HG03442 (cell line): Measurements from ENCODE around the gene DSCAML1.

ENCODE experiments used
- ATAC-seq: cut with Tn5 transposase; IDR thresholded peaks from one replicate; pipeline ENCODE4 v1.9.1; 2021; ENCODE audit warnings: mild to moderate bottlenecking, moderate library complexity; ENCODE audit not compliant: unreplicated experiment

DSCAML1 gene

DNA sequence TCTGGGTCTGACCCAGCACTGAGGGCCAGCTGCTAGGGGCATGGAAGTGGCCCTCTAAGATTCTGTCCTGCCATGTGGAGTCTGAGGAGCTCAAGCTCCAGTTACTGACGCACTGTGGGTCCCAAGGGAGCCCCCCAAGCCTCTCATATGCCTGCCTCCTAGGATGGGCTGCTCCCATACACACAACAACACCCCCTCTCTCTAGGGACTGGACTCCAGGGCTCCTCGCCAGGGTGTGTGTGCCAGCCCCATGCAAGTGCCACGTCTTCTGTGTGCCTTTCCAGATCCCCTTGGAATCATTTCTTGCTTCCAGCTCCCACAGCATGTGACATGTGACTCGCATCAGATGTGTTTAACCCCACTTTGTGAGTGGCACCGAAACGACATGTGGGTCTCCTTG, 234.9 kb downstream of the DSCAML1 start:
- no peak for ATAC-seq

GRCh38 chr11:117560780-117561530, 236.1 kb downstream of the DSCAML1 start:
- no peak for ATAC-seq

- ATAC-seq, result no peak
Observed at GRCh38 chr11:117559698-117560097, 237.3 kb downstream of the DSCAML1 start.

DNA sequence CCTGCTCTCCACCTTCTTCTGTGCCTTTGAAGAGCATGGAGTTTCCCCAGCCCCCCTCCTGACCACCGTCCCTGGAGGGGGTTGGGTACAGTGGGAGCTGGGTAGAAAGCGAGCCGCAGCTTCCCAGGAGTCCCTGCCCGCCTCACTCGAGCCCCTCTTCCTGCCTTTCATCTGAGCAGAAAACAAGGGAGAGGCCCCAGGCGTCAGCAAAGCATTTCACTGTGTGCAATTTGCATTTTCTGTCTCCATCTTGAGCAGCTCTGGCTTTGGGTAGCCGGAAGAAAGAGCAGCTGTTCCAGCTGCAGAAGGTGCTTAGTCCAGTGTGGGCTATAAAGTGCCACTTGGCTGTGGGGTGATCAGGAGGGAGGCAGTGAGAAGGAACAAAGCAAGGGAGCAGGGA, 239.7 kb downstream of the DSCAML1 start:
- no peak for ATAC-seq

DNA sequence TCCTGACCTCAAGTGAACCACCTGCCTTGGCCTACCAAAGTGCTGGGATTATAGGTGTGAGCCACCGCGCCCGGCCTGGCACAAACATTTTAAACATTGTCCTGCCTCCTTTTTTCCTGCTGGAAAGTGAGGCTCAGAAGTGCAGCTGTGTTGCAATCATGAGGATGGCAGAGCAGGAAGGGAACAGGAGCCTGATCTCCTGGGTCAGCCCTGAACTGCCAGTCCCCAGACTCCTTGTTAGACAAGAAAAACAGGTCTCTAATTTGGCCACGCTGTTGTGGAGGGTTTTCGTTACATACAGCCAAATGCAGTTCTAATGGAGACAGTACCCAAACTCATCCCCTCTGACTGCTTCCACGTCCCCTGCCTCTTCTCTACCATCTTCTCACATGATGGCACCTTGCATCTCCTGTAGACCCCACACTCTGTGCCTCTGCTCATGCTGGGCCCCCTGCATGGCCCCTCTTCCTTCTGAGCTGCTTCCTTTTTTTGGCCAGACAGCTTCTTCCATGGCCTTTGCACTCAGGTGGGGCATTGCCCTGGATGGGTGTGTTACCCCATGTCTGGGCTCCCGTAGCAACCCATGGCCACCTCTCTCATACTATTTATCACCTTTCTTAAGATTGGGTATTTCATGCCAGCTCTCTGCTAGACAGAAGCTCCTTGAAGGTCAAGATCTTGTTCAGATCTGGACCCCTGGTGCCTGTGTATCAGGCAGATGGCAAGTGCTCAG, 242.2 kb downstream of the DSCAML1 start:
- ATAC-seq, result no peak

GRCh38 chr11:117552626-117553025, 244.4 kb downstream of the DSCAML1 start:
- ATAC-seq, result no peak

DNA sequence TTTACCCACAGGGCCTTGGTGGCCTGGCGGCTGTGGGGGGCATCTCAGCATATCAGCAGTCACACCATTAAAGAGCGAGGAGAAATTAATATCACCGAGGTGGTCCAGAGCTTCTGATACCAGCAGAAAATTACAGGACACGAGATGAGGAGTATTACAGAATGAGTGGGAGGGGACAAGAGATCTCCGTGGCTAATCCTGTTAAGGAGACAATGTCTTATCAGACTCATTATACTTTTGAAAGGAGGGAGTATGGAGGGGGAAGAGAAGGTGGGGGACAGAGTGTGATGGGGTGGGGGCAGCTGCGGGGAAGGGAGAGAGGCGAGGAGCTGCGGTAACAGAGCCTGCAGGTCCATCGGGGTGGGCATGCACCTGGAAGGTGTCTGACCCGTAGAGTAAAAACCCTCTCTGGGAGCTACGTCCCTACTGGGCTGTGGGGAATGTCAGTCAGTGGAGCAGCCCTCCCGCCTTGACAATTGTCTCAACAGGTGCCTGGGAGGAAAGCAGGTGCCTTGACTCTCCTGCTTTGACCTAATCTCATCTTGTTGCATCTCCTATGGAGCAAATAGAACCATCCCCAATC, 245.2 kb downstream of the DSCAML1 start:
- ATAC-seq, result no peak

DNA sequence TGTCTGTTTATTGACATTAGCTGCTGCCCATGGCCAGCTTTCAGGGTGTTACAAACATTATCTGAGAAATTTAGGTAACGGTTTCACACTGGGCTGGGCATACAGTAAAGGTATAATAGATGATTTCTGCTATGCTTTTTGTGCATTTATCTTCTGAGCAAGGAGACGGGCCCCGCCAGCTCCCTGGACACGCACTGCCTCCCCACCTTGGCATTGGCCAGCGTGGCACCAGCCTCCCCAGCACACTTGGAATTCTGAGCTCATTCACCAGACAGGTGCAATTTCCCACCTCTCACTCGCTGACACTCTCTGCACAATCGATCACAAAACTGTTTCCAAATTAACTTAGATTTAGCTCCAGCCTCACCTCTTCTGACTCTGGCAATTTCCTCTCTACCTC, 246.6 kb downstream of the DSCAML1 start:
- ATAC-seq, result no peak

DNA sequence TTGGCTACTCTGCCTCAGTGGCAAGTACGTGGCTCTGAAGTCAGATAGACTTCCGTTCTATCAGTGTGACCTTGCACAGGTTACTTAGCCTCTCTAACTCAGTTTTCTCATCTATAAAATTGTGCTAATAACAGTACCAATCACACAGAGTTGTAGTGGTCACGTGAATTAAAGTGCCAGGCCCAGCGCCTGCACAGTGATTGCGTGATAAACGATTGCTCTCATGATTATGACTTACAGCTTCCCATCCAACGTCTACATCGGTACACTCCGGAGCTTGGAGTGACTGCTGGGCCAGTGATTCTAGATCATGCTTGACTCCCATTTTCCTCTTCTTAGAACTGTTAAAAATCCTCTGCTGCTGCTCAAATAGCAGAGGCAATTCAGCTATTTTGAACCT, 247.6 kb downstream of the DSCAML1 start:
- no peak for ATAC-seq

DNA sequence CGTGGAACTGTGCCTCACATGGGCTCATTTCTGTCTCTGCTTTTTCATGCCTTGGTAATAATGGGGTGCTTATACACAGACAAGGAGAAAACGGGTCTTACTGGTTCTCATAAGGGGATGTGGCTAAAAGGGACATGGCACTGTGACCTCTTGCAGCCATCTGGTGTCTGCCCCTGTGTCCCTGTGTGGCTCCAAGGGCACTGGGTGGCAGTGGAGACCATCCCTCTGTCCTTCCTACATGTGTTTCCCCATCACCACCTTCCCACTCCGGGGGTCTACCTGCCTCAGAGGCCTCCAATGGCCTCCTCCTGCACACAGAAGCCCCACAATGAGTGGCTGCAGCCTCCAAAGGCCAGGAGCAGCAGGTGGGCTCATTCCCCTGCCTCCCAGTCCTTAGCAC, 248.1 kb downstream of the DSCAML1 start:
- ATAC-seq, result no peak

DNA sequence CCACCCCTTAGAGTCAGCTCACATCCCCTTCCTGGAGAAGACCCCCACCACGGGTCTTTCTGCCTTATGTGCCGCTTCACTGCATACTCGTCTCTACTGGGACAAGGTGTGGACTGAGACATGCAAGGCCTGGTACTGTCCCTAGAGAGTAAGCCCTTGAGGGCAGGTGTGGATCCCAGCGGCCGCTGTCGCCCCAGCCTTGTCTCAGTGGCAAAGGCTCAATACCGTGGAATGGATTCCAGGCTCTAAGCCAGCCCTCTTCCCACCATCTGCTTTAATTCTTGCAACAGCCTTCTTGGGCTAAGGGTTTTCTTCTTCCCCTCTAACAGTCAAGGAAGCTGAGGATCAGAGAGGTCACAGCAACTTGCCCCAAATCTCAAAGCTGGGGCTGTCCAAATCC, 249.1 kb downstream of the DSCAML1 start:
- no peak for ATAC-seq

DNA sequence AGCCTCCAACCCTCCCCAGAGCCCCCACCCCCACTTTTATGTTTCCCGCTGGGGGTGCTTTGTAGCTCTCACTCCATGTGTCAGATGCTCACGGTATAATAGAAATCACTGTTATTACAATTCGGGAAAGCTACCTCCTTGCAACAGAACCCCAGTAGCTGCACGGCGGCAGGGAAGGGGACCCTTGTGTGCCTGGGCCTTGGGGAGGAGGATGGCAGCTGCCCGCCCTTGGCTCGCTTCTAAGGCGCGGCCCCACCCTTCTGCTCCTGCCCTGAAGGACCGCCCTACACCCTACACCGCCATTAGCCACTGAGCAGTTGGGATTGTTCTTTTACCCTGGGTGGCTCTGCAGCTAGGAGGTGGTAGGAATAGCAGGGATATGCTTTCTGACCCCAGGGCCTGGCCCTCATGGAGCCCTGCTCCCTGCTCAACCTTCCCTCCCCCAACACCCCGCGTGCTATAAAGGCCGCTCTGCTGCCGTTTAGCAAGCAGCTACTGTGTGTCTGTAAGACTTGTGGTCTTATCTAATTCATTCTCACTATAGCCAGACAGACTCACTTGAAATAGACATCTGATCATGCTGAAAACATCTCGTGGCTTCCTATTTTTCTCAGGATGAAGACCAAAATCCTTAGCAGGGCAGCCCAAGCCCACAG, 249.7 kb downstream of the DSCAML1 start:
- ATAC-seq, result no peak

GRCh38 chr11:117546431-117547194, 250.4 kb downstream of the DSCAML1 start:
- ATAC-seq, result no peak

- no peak for ATAC-seq
Observed at GRCh38 chr11:117545706-117546105, 251.3 kb downstream of the DSCAML1 start.

DNA sequence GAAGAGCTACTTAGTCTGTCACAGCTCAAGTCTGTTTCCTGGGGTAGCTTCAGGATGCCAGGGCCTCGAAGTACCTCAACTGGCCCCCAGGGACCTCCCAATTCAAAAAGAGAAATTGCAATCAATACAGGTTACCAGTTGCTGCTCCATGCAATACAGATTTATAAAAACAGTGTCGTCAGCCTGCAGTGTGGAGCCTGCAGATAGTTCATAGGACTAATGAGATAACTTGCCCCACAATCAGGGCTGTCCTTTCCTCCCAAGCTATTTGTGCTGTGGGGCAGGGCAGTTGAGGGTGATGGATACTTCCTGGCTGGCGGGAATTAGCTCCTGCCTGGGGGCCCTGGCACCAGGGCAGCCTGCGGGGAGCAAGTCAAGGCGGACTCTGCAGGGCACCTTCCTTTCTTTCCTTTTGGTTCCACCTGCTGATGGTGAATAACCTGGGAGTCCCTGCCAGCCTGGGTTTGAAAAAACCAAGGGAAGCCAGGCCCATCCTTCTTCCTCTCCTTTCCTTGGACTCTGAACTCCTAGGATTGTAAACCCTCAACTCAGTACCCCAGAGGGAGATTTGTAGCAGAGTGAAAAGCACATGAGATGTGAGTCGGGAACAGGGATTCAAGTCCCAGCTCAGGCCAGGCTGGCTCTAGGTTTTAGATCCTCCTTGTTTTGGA, 252.8 kb downstream of the DSCAML1 start:
- no peak for ATAC-seq

DNA sequence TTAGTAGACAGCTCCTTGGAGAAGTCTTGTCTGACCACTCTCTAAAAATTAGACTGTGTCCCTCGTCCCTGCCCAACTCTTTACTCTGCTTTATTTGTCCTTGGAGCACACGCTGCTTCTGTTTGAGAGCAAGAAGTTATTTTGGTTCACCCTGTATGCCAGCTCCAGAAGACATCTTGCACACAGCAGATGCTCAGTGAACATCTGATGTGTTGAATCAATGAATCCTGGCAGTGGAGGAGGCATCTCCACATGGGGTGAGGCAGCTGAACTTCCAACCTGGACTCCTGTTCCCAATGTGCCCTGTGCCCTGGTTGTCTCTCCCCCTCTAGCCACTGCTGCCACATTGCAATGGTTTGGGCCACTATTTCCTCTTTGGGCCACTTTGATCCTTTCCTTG, 255.8 kb downstream of the DSCAML1 start:
- ATAC-seq, result no peak

- ATAC-seq, result no peak
Observed at GRCh38 chr11:117538263-117539135, 258.5 kb downstream of the DSCAML1 start.

DNA sequence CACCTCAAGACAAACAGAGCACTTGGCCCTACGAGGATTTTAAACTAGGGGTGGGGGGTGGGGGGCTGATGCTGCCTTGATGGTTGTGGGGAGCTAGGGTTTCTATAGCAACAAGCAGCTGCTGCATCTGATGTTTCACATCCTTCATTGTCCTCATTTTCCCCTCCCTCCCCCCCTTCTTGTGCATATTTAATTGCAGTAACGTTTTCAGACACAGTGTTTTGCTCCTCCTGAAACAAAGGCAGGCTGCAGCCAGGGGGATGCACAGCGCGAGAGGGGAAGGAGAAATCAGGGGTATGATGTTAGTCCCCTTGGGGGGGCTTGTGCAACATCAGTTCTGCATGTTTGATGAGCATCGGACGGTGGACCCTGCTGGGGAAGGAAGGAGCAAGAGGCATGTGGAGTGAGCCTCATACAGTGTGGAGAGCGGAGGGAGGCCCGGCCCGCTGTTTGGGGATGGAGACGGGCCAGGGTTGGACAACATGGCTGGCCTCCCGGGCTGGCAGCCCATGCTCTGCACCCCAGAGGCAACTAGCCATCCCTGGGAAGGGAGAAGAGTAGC, 261.1 kb downstream of the DSCAML1 start:
- ATAC-seq, result no peak

GRCh38 chr11:117535201-117535849, 261.7 kb downstream of the DSCAML1 start:
- no peak for ATAC-seq
